NCI-H510A (cell line): Measurements from ENCODE around the gene ZNF385C.

ENCODE experiments used
- DNase-seq: peaks from one replicate; lab custom pipeline; 2025; lab: John Stamatoyannopoulos, UW

The ZNF385C gene

GRCh38 chr17:42107597-42108576 lies 9.6 kb upstream of the ZNF385C start:
- DNase-seq, result peak; percentile 81

- no peak for DNase-seq
Observed at GRCh38 chr17:42107124-42107523, 8.9 kb upstream of the ZNF385C start.

GRCh38 chr17:42106009-42106408 lies 7.7 kb upstream of the ZNF385C start:
- DNase-seq, result no peak

- DNase-seq, result no peak
Observed at GRCh38 chr17:42104264-42104663, 6.0 kb upstream of the ZNF385C start.

- no peak for DNase-seq
Observed at GRCh38 chr17:42103221-42103954, 5.1 kb upstream of the ZNF385C start.

GRCh38 chr17:42101513-42102292 lies 3.4 kb upstream of the ZNF385C start:
- no peak for DNase-seq

- no peak for DNase-seq
Observed at GRCh38 chr17:42098730-42099399, 592 bp upstream of the ZNF385C start.

- DNase-seq, result no peak
Observed at GRCh38 chr17:42096360-42097111, 1.7 kb downstream of the ZNF385C start.

- no peak for DNase-seq
Observed at GRCh38 chr17:42094375-42095069, 3.8 kb downstream of the ZNF385C start.

GRCh38 chr17:42092939-42093338 lies 5.3 kb downstream of the ZNF385C start:
- DNase-seq, result no peak

GRCh38 chr17:42090964-42091790 lies 7.1 kb downstream of the ZNF385C start:
- no peak for DNase-seq

- DNase-seq, result no peak
Observed at GRCh38 chr17:42088736-42089135, 9.5 kb downstream of the ZNF385C start.

GRCh38 chr17:42087736-42088705 lies 10.3 kb downstream of the ZNF385C start:
- no peak for DNase-seq

GRCh38 chr17:42087042-42087701 lies 11.1 kb downstream of the ZNF385C start:
- DNase-seq, result no peak

GRCh38 chr17:42081516-42082129 lies 16.6 kb downstream of the ZNF385C start:
- no peak for DNase-seq

- DNase-seq, result no peak
Observed at GRCh38 chr17:42079541-42079940, 18.7 kb downstream of the ZNF385C start.

GRCh38 chr17:42078396-42079043 lies 19.8 kb downstream of the ZNF385C start:
- DNase-seq, result no peak
